HEK293 (cell line): ENCODE results near the gene ASTN2.

Experiments
- CTCF ChIA-PET: fragments of 350-600 bp; formaldehyde crosslinking; extraction: SDS; loops from one replicate; lab custom pipeline; 2021; ENCODE audit warnings: antibody characterized with exemption; lab: Yijun Ruan, JAX
- POLR2A ChIA-PET: fragments of 300-600 bp; formaldehyde crosslinking; extraction: SDS; loops from one replicate; lab custom pipeline; 2020; ENCODE audit warnings: antibody characterized with exemption, inconsistent platforms; lab: Yijun Ruan, JAX
- H3K27ac ChIP-seq: fragments of 200-500 bp; sonication (Bioruptor generic); 2 replicates; pipeline ENCODE4 v1.5.1; 2014; ENCODE audit warnings: low read depth, low read length, control low read depth, inconsistent platforms; ENCODE audit errors: extremely low read depth
- H3K36me3 ChIP-seq, 2 experiments: fragments of 200-500 bp in 1 of 2; sonication (Bioruptor generic) in 1 of 2; 1 replicate in 1 of 2; 2 replicates in 1 of 2; pipeline ENCODE4 v1.5.1; 2014 to 2017; ENCODE audit warnings: inconsistent platforms in 2 of 2, low read length in 2 of 2; ENCODE audit not compliant: control insufficient read depth in 2 of 2, insufficient read depth in 1 of 2
- H3K4me1 ChIP-seq: fragments of 200-500 bp; sonication (Bioruptor generic); 2 replicates; pipeline ENCODE4 v1.5.1; 2014; ENCODE audit warnings: mild to moderate bottlenecking, low read length, inconsistent platforms; ENCODE audit not compliant: control insufficient read depth, insufficient read depth
- H3K4me3 ChIP-seq: 2 replicates; pipeline ENCODE4 v1.5.1; 2011; ENCODE audit warnings: low read depth, mild to moderate bottlenecking, control low read depth, low read length, moderate library complexity
- H3K9me3 ChIP-seq: fragments of 200-500 bp; sonication (Bioruptor generic); 2 replicates; pipeline ENCODE4 v1.5.1; 2014; ENCODE audit warnings: low read depth, low read length, inconsistent platforms; ENCODE audit not compliant: control insufficient read depth, insufficient read depth
- MZF1 ChIP-seq: fragments of 450-650 bp; formaldehyde crosslinking; IDR thresholded peaks from 2 replicates; pipeline ENCODE4 v1.5.1; 2017; ENCODE audit warnings: missing biosample characterization, missing genetic modification characterization, borderline replicate concordance
- PATZ1 ChIP-seq: fragments of 450-650 bp; formaldehyde crosslinking; IDR thresholded peaks from 2 replicates; pipeline ENCODE4 v1.5.1; 2016; ENCODE audit warnings: missing biosample characterization, missing genetic modification characterization
- SALL2 ChIP-seq: fragments of 450-650 bp; formaldehyde crosslinking; IDR thresholded peaks from 2 replicates; pipeline ENCODE4 v1.5.0; 2017; ENCODE audit warnings: missing biosample characterization, mild to moderate bottlenecking, missing genetic modification characterization, borderline replicate concordance
- ZBTB1 ChIP-seq: fragments of 450-650 bp; formaldehyde crosslinking; IDR thresholded peaks from 2 replicates; pipeline ENCODE4 v1.5.1; 2016; ENCODE audit warnings: missing biosample characterization, missing genetic modification characterization
- ZBTB17 ChIP-seq: fragments of 450-650 bp; formaldehyde crosslinking; IDR thresholded peaks from 2 replicates; pipeline ENCODE4 v1.5.1; 2016; ENCODE audit warnings: missing biosample characterization, missing genetic modification characterization
- ZNF114 ChIP-seq: fragments of 450-650 bp; formaldehyde crosslinking; IDR thresholded peaks from 2 replicates; pipeline ENCODE4 v1.5.0; 2017; ENCODE audit warnings: missing biosample characterization, missing genetic modification characterization
- ZNF138 ChIP-seq: fragments of 450-650 bp; formaldehyde crosslinking; IDR thresholded peaks from 2 replicates; pipeline ENCODE4 v1.5.1; 2016; ENCODE audit warnings: missing biosample characterization, missing genetic modification characterization, borderline replicate concordance
- ZNF157 ChIP-seq: fragments of 450-650 bp; formaldehyde crosslinking; IDR thresholded peaks from 2 replicates; pipeline ENCODE4 v1.5.1; 2016; ENCODE audit warnings: missing biosample characterization, missing genetic modification characterization
- ZNF223 ChIP-seq: fragments of 450-650 bp; formaldehyde crosslinking; IDR thresholded peaks from 2 replicates; pipeline ENCODE4 v1.5.1; 2016; ENCODE audit warnings: missing biosample characterization, missing genetic modification characterization
- ZNF26 ChIP-seq: fragments of 450-650 bp; formaldehyde crosslinking; IDR thresholded peaks from 2 replicates; pipeline ENCODE4 v1.5.1; 2016; ENCODE audit warnings: missing biosample characterization, missing genetic modification characterization
- ZNF404 ChIP-seq: fragments of 450-650 bp; formaldehyde crosslinking; IDR thresholded peaks from 2 replicates; pipeline ENCODE4 v1.5.1; 2017; ENCODE audit warnings: missing biosample characterization, missing genetic modification characterization
- ZNF423 ChIP-seq: fragments of 450-650 bp; formaldehyde crosslinking; IDR thresholded peaks from 2 replicates; pipeline ENCODE4 v1.5.1; 2016; ENCODE audit warnings: missing biosample characterization, missing genetic modification characterization
- ZNF488 ChIP-seq: fragments of 450-650 bp; formaldehyde crosslinking; IDR thresholded peaks from 2 replicates; pipeline ENCODE4 v1.5.1; 2016; ENCODE audit warnings: missing biosample characterization, missing genetic modification characterization
- ZNF518A ChIP-seq: fragments of 450-650 bp; formaldehyde crosslinking; conservative IDR thresholded peaks from 2 replicates; pipeline ENCODE4 v1.5.1; 2016; ENCODE audit warnings: low read depth, missing biosample characterization, missing genetic modification characterization
- ZNF558 ChIP-seq: fragments of 450-650 bp; formaldehyde crosslinking; IDR thresholded peaks from 2 replicates; pipeline ENCODE4 v1.5.1; 2016; ENCODE audit warnings: missing biosample characterization, missing genetic modification characterization
- ZNF623 ChIP-seq: fragments of 450-650 bp; formaldehyde crosslinking; IDR thresholded peaks from 2 replicates; pipeline ENCODE4 v1.5.1; 2016; ENCODE audit warnings: missing biosample characterization, missing genetic modification characterization
- ZNF626 ChIP-seq: fragments of 450-650 bp; sonication (Bioruptor Pico); formaldehyde crosslinking; IDR thresholded peaks from 2 replicates; pipeline ENCODE4 v1.5.1; 2018; ENCODE audit warnings: missing biosample characterization, missing genetic modification characterization, inconsistent platforms
- ZNF677 ChIP-seq: fragments of 450-650 bp; IDR thresholded peaks from 2 replicates; pipeline ENCODE4 v1.5.0; 2018; ENCODE audit warnings: missing biosample characterization, mild to moderate bottlenecking, missing genetic modification characterization, moderate library complexity

Gene ASTN2

GRCh38 chr9:117368684-117369230 is 46.1 kb downstream of the ASTN2 start:
- H3K4me1 ChIP-seq = no peaks in the 10 kb centered on the region
- TF ChIP-seq PATZ1 (no peak), ZNF138 (tag by site-specific recombination) (no peak), ZNF558 (tag by site-specific recombination) (no peak), ZNF223 (tag by site-specific recombination) (no peak), ZNF488 (tag by site-specific recombination) (no peak), ZNF623 (tag by site-specific recombination) (no peak), ZNF404 (tag by site-specific recombination) (no peak), ZNF626 (tag by site-specific recombination) (no peak), ZNF423 (tag by site-specific recombination) (no peak), SALL2 (no peak), ZNF26 (tag by site-specific recombination) (no peak)
- TF ChIP-seq, all 188 proteins: peak for 0
- Histone ChIP-seq H3K27ac (no peak overlapping the region), H3K4me3 (no peak overlapping the region), H3K9me3 (no peaks in the 10 kb centered on the region), H3K36me3 (no peaks in the 10 kb centered on the region)
- ChIA-PET POLR2A (no interaction called here), CTCF (interaction anchor here (0.6 to 0.7 kb wide), 2 partner anchors 83 to 158 kb away, joined by 3 read pairs; no protein-coding TSS in a partner anchor)

DNA sequence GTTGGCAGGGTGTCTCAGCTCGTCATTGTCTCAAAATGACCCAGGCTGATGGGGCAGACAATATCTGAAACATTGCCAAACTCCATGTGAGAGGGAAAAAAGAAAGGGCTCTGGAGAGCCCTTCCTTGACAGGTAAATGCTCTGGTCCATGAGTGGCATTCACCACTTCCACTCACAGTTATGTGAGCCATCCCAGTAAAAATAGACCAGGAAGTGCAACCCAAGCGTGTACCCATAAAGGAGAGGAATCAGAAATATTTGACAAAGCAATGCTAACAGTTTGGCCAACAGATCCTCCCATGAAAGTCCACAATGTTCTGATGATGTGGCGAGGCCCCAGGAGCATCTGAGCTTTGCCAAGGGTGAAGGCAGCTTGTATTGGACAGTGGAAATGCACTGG is 49.4 kb downstream of the ASTN2 start:
- Histone ChIP-seq H3K4me1 (no peaks in the 10 kb centered on the region), H3K4me3 (no peak overlapping the region), H3K27ac (no peak overlapping the region), H3K9me3 (no peaks in the 10 kb centered on the region), H3K36me3 (no peaks in the 10 kb centered on the region)
- TF ChIP-seq ZNF677 (tag by site-specific recombination) (no peak), ZNF223 (tag by site-specific recombination) (no peak), ZNF518A (tag by site-specific recombination) (no peak), ZNF114 (no peak), MZF1 (tag by site-specific recombination) (no peak), ZBTB17 (tag by site-specific recombination) (no peak), ZBTB1 (tag by site-specific recombination) (no peak), ZNF157 (tag by site-specific recombination) (no peak)
- POLR2A ChIA-PET = no interaction called here
- CTCF ChIA-PET = no interaction called here
